ENCODE results near the gene EFCAB6.

The EFCAB6 gene

GRCh38 chr22:43847376-43848289 lies 35.5 kb upstream of the EFCAB6 start:
- DNase-seq, result no peak

GRCh38 chr22:43846966-43847365 lies 34.9 kb upstream of the EFCAB6 start:
- no peak for DNase-seq

GRCh38 chr22:43845981-43846380 lies 33.9 kb upstream of the EFCAB6 start:
- DNase-seq, result no peak

GRCh38 chr22:43844560-43845545 lies 32.7 kb upstream of the EFCAB6 start:
- no peak for DNase-seq

- no peak for DNase-seq
Observed at GRCh38 chr22:43843783-43844530, 31.9 kb upstream of the EFCAB6 start.

GRCh38 chr22:43841742-43842141 lies 29.6 kb upstream of the EFCAB6 start:
- DNase-seq, result no peak

GRCh38 chr22:43840851-43841250 lies 28.7 kb upstream of the EFCAB6 start:
- no peak for DNase-seq

GRCh38 chr22:43840431-43840830 lies 28.3 kb upstream of the EFCAB6 start:
- no peak for DNase-seq

- DNase-seq, result no peak
Observed at GRCh38 chr22:43839781-43840180, 27.7 kb upstream of the EFCAB6 start.

- no peak for DNase-seq
Observed at GRCh38 chr22:43838571-43839307, 26.6 kb upstream of the EFCAB6 start.

GRCh38 chr22:43838161-43838560 lies 26.1 kb upstream of the EFCAB6 start:
- no peak for DNase-seq

- no peak for DNase-seq
Observed at GRCh38 chr22:43837666-43838065, 25.6 kb upstream of the EFCAB6 start.

GRCh38 chr22:43835736-43836135 lies 23.6 kb upstream of the EFCAB6 start:
- no peak for DNase-seq

- no peak for DNase-seq
Observed at GRCh38 chr22:43835166-43835565, 23.1 kb upstream of the EFCAB6 start.

GRCh38 chr22:43833286-43834240 lies 21.5 kb upstream of the EFCAB6 start:
- no peak for DNase-seq

- DNase-seq, result no peak
Observed at GRCh38 chr22:43832393-43833265, 20.5 kb upstream of the EFCAB6 start.

- no peak for DNase-seq
Observed at GRCh38 chr22:43831561-43832392, 19.7 kb upstream of the EFCAB6 start.

- no peak for DNase-seq
Observed at GRCh38 chr22:43830931-43831560, 18.9 kb upstream of the EFCAB6 start.

All from SIG-M5 (cell line).